Heart right ventricle (tissue), 16 donors: Measurements from ENCODE around the gene RILPL1. TPM values are rescaled to one million over a fixed set of nuclear protein-coding genes. Genes with fewer than 3 reads are reported as not detected.
"Not testable (repeated sequence)": the region's sequence is repeated elsewhere in the genome, so short reads cannot be mapped to it uniquely, and the experiment has no call there.

Source experiments
- ATAC-seq, 8 donors: fragments of 200-7000 bp; cut with Tn5 transposase; one replicate each; pipeline ENCODE4 v1.9.1; 2020; ENCODE audit warnings: mild to moderate bottlenecking in 8 of 8, moderate library complexity in 8 of 8, moderate number of reproducible peaks in 1 of 8
- DNase-seq, 2 donors: peaks; one replicate each; pipeline ENCODE4 v3.0.0-alpha.2; 2020
- H3K27ac ChIP-seq, 10 donors: fragments of 200-600 bp; sonication (generic) in 2 of 10; one replicate each; pipeline versions ENCODE4 v1.5.0 to v1.8.0; 2020 to 2022; ENCODE audit warnings: mild to moderate bottlenecking in 3 of 10
- H3K27me3 ChIP-seq, 7 donors: fragments of 200-600 bp; one replicate each; pipeline ENCODE4 v1.8.0; 2021 to 2022; ENCODE audit warnings: mild to moderate bottlenecking in 2 of 7
- H3K36me3 ChIP-seq, 9 donors: fragments of 200-600 bp; sonication (generic) in 1 of 9; one replicate each; pipeline versions ENCODE4 v1.5.0 to v1.8.0; 2020 to 2022; ENCODE audit warnings: mild to moderate bottlenecking in 2 of 9
- H3K4me1 ChIP-seq, 9 donors: fragments of 200-600 bp; sonication (generic) in 1 of 9; one replicate each; pipeline versions ENCODE4 v1.5.0 to v1.8.0; 2020 to 2022; ENCODE audit warnings: mild to moderate bottlenecking in 4 of 9
- H3K4me3 ChIP-seq, 10 donors: fragments of 200-600 bp; sonication (generic) in 2 of 10; one replicate each; pipeline versions ENCODE4 v1.5.0 to v1.8.0; 2020 to 2022; ENCODE audit warnings: mild to moderate bottlenecking in 7 of 10, moderate library complexity in 2 of 10
- H3K9me3 ChIP-seq, 11 donors: fragments of 200-600 bp in 10 of 11; sonication (generic) in 2 of 11; one replicate each; pipeline versions ENCODE4 v1.5.0 to v1.8.0; 2013 to 2022; ENCODE audit warnings: mild to moderate bottlenecking in 2 of 11, control low read depth in 1 of 11, moderate library complexity in 1 of 11
- CTCF ChIP-seq, 9 donors: fragments of 200-600 bp; sonication (generic) in 2 of 9; IDR thresholded peaks; one replicate each; pipeline versions ENCODE4 v1.5.0 to v1.8.0; 2021 to 2022; ENCODE audit warnings: antibody characterized with exemption in 9 of 9, mild to moderate bottlenecking in 5 of 9, moderate library complexity in 1 of 9
- WGBS, 2 donors: extraction: QIAGEN DNeasy Blood & Tissue Kit; methylation state at CpG; one replicate each; pipeline ENCODE4 v1.1.7; 2013; ENCODE audit warnings: inconsistent platforms in 1 of 2; 5-methylcytosine and 5-hydroxymethylcytosine counted together
- intact Hi-C, 10 donors: fragments of 100-400 bp; cut with DNase I; formaldehyde crosslinking; loops; one replicate each; pipeline versions ENCODE4 v1.11.1 to v1.14.2; 2022
- polyA plus RNA-seq, 2 donors: library from polyadenylated mRNA; stranded (reverse); fragments of 200-250 nt; gene quantifications; one replicate each; pipeline ENCODE4 v1.2.3, GENCODE V29; 2013
- total RNA-seq, 10 donors: library from RNA; stranded (reverse); fragmentation: NEBNext Ultra II Directional in 3 of 10; extraction: Animal tissue kit (Norgen Biotek cat#: 25700) in 3 of 10; gene quantifications; one replicate each; pipeline versions ENCODE4 v1.2.1 to v1.2.4, GENCODE V29; 2021 to 2023
- donor health status: Arrhythmogenic right ventricular cardiomyopathy.
- donor health status: ischemic (EF 13 %, LVEDD 7.1; RV severe dilation, severe dysfunction).
- donor health status: healthy with polysubstance abuse.
- donor health status: DM: no; HTN: yes; CAD: no.
- donor health status: DM: no; HTN: no; CAD: no.
- donor health status: ischemic (EF 25% LVEDD 6.9; RV normal size, moderate dysfunction).
- donor health status: ischemic (EF 25% LVEDD 5.7; RV mildly dilated, moderate dysfunction).
- donor health status: healthy.
- donor health status: DM: yes; HTN: yes; CAD: no.
- donor health status: Ischemic cardiomyopathy.
- donor health status: ischemic (EF 35%, LVEDD 5.7; RV mildly dilated, moderate dysfunction).
- donor health status: nonischemic (EF 11% LVEDD 7.7; RV severe dilation, severe dysfunction).
- donor health status: DM: yes; HTN: yes; CAD: no.
- donor health status: PGD.
- donor health status: ischemic (EF 29% LVEDD 5.4; RV normal size, mild dysfunction).
- donor health status: nonischemic (EF 23%, LVEDD 6.1; RV moderate dilation, normal function).

RILPL1 gene
- total and polyA plus RNA-seq, 12 donors: 71.4 to 132 (median 86.6) TPM

- no peak for TF ChIP-seq CTCF (IDR thresholded peaks at IDR 0.05)
- ATAC-seq (no peak), DNase-seq (no peak)
- H3K27me3 ChIP-seq: no peaks in the 10 kb centered on the region
- no peak overlapping the region for H3K27ac ChIP-seq
- no peaks in the 10 kb centered on the region for H3K9me3 ChIP-seq
- intact Hi-C loops: no loop called here
- H3K36me3 ChIP-seq: peaks cover 0 to 75% (median 29%) of the 10 kb centered on the region in 9 donors
- WGBS, 2 donors: 88 to 89% methylated on average over 14 to 16 of the region's 16 CpGs
- H3K4me1 ChIP-seq: peaks cover 0 to 5% (median 0%) of the 10 kb centered on the region in 9 donors
- no peak overlapping the region for H3K4me3 ChIP-seq
These were observed 34.2 kb downstream of the RILPL1 start for GRCh38 chr12:123499332-123499731.

- Histone ChIP-seq H3K4me3 (no peak overlapping the region), H3K27me3 (no peaks in the 10 kb centered on the region), H3K4me1 (peaks cover 0 to 6% (median 0%) of the 10 kb centered on the region in 9 donors), H3K36me3 (peaks cover 0 to 75% (median 29%) of the 10 kb centered on the region in 9 donors), H3K27ac (no peak overlapping the region), H3K9me3 (no peaks in the 10 kb centered on the region)
- intact Hi-C loops: no loop called here
- ATAC-seq: peak in 1 of 8 donors; percentile 17
- no peak for DNase-seq
- TF ChIP-seq CTCF (IDR thresholded peaks at IDR 0.05): no peak
- WGBS, 2 donors: 94 to 96% methylated on average over 13 of the region's 13 CpGs
These were observed 35.2 kb downstream of the RILPL1 start for GRCh38 chr12:123498126-123498825.

DNA sequence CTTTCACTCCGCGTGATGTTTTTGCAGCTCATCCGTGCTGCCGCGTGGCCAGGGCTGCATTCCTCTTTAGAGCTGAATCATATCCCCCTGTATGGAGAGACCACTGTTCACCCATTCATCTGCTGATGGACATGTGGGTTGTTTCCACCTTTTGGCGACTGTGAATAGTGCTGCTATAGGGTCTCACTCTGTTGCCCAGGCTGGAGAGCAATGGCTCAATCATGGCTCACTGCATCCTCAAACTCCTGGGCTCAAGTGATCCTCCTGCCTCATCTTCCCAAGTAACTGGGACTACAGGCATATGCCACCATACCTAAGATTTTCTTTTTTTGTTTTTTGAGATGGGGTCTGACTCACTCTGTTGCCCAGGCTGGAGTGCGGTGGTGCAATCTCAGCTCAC is 36.5 kb downstream of the RILPL1 start:
- Histone ChIP-seq H3K27ac (no peak overlapping the region), H3K27me3 (no peaks in the 10 kb centered on the region), H3K9me3 (no peaks in the 10 kb centered on the region), H3K36me3 (peaks cover 0 to 65% (median 29%) of the 10 kb centered on the region in 9 donors), H3K4me1 (peaks cover 2 to 12% (median 6%) of the 10 kb centered on the region in 9 donors), H3K4me3 (no peak overlapping the region)
- no peak for TF ChIP-seq CTCF (IDR thresholded peaks at IDR 0.05)
- intact Hi-C loops: no loop called here
- DNase-seq (no peak), ATAC-seq (no peak)
- 95% methylated on average over 7 of the region's 7 CpGs for WGBS, 2 donors

DNA sequence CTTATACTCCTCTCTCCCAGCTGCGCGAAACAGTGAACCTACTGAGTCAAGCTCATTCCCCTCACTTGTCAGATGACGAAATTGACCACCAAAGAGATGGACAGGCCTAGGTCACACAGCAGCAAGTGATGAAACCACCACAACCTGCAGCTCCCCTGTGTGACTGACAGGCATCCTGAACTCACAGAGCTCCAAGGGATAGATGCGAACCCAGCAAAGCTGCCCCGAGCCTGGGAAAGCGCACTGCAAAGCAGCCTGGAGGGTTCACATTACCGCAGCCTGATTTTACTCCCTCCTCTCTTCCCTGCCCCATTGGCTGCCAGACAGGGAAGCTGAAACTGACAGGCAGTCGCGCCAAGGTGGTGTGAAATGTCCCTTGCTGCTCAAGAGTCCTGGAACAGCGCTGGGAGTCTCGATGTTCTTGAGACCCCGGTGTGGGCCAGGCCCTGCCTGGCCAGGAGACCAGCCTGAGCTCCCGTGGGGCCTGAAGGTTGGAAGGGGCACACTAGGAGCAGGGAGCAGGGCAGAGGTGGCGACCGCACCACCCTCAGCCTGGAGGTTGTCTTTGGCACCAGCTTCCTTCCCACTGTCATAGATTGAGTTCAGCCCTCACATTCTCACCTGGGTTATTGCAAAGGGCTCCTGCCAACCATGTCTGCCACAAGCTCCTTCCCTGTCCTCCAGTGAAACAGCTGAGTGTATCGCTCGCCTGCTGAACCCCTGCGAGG is 39.2 kb downstream of the RILPL1 start:
- DNase-seq (no peak), ATAC-seq (peak; percentile 9 to 78 (median 46))
- Histone ChIP-seq H3K9me3 (no peaks in the 10 kb centered on the region), H3K27me3 (no peaks in the 10 kb centered on the region), H3K27ac (peak overlapping the region; percentile 13 to 83 (median 58)), H3K4me3 (no peak overlapping the region), H3K36me3 (peaks cover 0 to 63% (median 26%) of the 10 kb centered on the region in 9 donors), H3K4me1 (peaks cover 3 to 21% (median 7%) of the 10 kb centered on the region in 9 donors)
- no peak for TF ChIP-seq CTCF (IDR thresholded peaks at IDR 0.05)
- intact Hi-C loops: no loop called here
- WGBS, 2 donors: 84 to 87% methylated on average over 18 of the region's 18 CpGs

DNA sequence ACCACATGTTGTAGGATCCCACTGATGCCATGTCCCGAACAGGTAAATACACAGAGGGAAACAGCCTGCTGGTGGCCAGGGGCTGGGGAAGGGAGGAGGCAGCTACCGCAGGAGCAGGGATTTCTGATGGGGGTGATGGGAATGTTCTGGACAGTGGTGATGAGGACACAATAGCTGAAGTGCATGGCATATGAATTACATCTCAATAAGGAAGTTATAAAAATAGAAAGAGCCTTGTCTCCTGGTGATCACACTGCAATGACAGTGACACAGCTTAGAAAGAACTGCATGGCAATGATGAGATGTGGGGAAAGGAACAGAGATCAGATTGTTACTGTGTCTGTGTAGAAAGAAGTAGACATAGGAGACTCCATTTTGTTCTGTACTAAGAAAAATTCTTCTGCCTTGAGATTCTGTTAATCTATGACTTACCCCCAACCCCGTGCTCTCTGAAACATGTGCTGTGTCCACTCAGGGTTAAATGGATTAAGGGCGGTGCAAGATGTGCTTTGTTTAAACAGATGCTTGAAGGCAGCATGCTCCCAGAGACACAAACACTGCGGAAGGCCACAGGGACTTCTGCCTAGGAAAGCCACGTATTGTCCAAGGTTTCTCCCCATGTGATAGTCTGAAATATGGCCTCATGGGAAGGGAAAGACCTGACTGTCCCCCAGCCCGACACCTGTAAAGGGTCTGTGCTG is 41.0 kb downstream of the RILPL1 start:
- Histone ChIP-seq H3K27ac (peak overlapping the region in 8 of 10 donors; percentile 53 to 73 (median 60)), H3K36me3 (peaks cover 0 to 50% (median 10%) of the 10 kb centered on the region in 9 donors), H3K4me1 (peaks cover 3 to 21% (median 7%) of the 10 kb centered on the region in 9 donors)
- H3K9me3 ChIP-seq, H3K27me3 ChIP-seq, DNase-seq, H3K4me3 ChIP-seq, intact Hi-C loops: not testable (repeated sequence)
- 52 to 63% methylated on average over 7 of the region's 7 CpGs for WGBS, 2 donors
- peak in 7 of 8 donors; percentile 39 to 75 (median 50) for ATAC-seq
